ENCODE results near the gene STK11IP. TPM values are rescaled to one million over a fixed set of nuclear protein-coding genes. Genes with fewer than 3 reads are reported as not detected.

STK11IP gene
- total and polyA plus RNA-seq, 9 of the 15 experiments (the other 6 are each of a cell fraction or from before 2014, with no cell fraction given) = 0.52 to 21.7 (median 5.6) TPM

- no peak for TF ChIP-seq FOXK1 (CRISPR knock-in tag; IDR thresholded peaks at IDR 0.05; ENCODE audit: borderline replicate concordance)
- TF ChIP-seq SUPT5H (IDR thresholded peaks at IDR 0.05) = peak; percentile 64
- TF ChIP-seq, protein P1, sequence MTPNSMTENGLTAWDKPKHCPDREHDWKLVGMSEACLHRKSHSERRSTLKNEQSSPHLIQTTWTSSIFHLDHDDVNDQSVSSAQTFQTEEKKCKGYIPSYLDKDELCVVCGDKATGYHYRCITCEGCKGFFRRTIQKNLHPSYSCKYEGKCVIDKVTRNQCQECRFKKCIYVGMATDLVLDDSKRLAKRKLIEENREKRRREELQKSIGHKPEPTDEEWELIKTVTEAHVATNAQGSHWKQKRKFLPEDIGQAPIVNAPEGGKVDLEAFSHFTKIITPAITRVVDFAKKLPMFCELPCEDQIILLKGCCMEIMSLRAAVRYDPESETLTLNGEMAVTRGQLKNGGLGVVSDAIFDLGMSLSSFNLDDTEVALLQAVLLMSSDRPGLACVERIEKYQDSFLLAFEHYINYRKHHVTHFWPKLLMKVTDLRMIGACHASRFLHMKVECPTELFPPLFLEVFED (CRISPR knock-in tag; conservative IDR thresholded peaks at IDR 0.05) = peak; percentile 68; the same call in 1 of the 2 replicates
- TF ChIP-seq FOXP4 (CRISPR knock-in tag; IDR thresholded peaks at IDR 0.05; ENCODE audit: borderline replicate concordance) = no peak
- TF ChIP-seq HDAC2 (IDR thresholded peaks at IDR 0.05) = 0 out of 2 replicates have a peak, but pooled peaks have one; percentile 29
- TF ChIP-seq RBBP5 (IDR thresholded peaks at IDR 0.05; ENCODE audit: borderline replicate concordance, insufficient read depth, low read length, poor library complexity, severe bottlenecking) = peak; percentile 69
- no peak for TF ChIP-seq SNAPC5 (CRISPR knock-in tag; IDR thresholded peaks at IDR 0.05)
- no peak for TF ChIP-seq TGIF2 (CRISPR knock-in tag; IDR thresholded peaks at IDR 0.05)
- TF ChIP-seq, protein P2, sequence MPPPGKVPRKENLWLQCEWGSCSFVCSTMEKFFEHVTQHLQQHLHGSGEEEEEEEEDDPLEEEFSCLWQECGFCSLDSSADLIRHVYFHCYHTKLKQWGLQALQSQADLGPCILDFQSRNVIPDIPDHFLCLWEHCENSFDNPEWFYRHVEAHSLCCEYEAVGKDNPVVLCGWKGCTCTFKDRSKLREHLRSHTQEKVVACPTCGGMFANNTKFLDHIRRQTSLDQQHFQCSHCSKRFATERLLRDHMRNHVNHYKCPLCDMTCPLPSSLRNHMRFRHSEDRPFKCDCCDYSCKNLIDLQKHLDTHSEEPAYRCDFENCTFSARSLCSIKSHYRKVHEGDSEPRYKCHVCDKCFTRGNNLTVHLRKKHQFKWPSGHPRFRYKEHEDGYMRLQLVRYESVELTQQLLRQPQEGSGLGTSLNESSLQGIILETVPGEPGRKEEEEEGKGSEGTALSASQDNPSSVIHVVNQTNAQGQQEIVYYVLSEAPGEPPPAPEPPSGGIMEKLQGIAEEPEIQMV (tag; conservative IDR thresholded peaks at IDR 0.05; ENCODE audit: low read depth) = no peak
- no peak for TF ChIP-seq MED1 (CRISPR knock-in tag; IDR thresholded peaks at IDR 0.05; ENCODE audit: borderline replicate concordance)
- no peak for TF ChIP-seq BRF1 (IDR thresholded peaks at IDR 0.05; ENCODE audit: borderline replicate concordance, extremely low read depth, insufficient read length)
- TF ChIP-seq E2F8 (IDR thresholded peaks at IDR 0.05; ENCODE audit: low read depth, partially characterized antibody) = peak; percentile 85
- TF ChIP-seq BMI1 (IDR thresholded peaks at IDR 0.05; ENCODE audit: low read length) = no peak
- TF ChIP-seq EP400 (IDR thresholded peaks at IDR 0.05) = peak; percentile 81; the same call in 1 of the 2 replicates
- no peak for TF ChIP-seq ZBTB12 (CRISPR knock-in tag; IDR thresholded peaks at IDR 0.05)
- peak; percentile 62 for TF ChIP-seq CREB1 (IDR thresholded peaks at IDR 0.05)
- TF ChIP-seq CREB1 (CRISPR knock-in tag; IDR thresholded peaks at IDR 0.05) = peak; percentile 57; the same call in 1 of the 2 replicates
These were observed 26.1 kb upstream of the STK11IP start, which contains the start of gene OBSL1 (continued) for GRCh38 chr2:219571311-219572236.

All from K562 (cell line).